ENCODE data around the gene ZRANB3. TPM values are rescaled to one million over a fixed set of nuclear protein-coding genes. Genes with fewer than 3 reads are reported as not detected.

Gene ZRANB3
- total and polyA plus RNA-seq, 10 of the 15 experiments (the other 5 are each of a cell fraction or from before 2014, with no cell fraction given), result 5.6 to 11.4 (median 9.9) TPM

GRCh38 chr2:135530313-135531230 is at the start of gene ZRANB3 (continued):
- TF ChIP-seq NKRF (conservative IDR thresholded peaks at IDR 0.05) (peak; percentile 96), GATAD2B (conservative IDR thresholded peaks at IDR 0.05; ENCODE audit: low read depth) (no peak), BCLAF1 (IDR thresholded peaks at IDR 0.05) (no peak), USF1 (IDR thresholded peaks at IDR 0.05; ENCODE audit: borderline replicate concordance, extremely low read length, insufficient read depth, low read depth, low read length) (peak; percentile 18), ZNF217 (IDR thresholded peaks at IDR 0.05) (no peak; the same call in 1 of the 2 replicates), LARP7 (IDR thresholded peaks at IDR 0.05) (no peak), PKNOX1 (IDR thresholded peaks at IDR 0.05) (no peak), HDAC6 (IDR thresholded peaks at IDR 0.05; ENCODE audit: unreplicated experiment) (peak; percentile 14), FOXM1 (IDR thresholded peaks at IDR 0.05; ENCODE audit: low read depth, low read length) (peak; percentile 24; the same call in 1 of the 2 replicates), NFIC (IDR thresholded peaks at IDR 0.05; ENCODE audit: low read depth, low read length) (peak; percentile 3; the same call in 1 of the 2 replicates), RCOR1 (conservative IDR thresholded peaks at IDR 0.05; ENCODE audit: low read depth, low read length) (no peak), PRDM15 (CRISPR knock-in tag; IDR thresholded peaks at IDR 0.05) (no peak), YBX1 (IDR thresholded peaks at IDR 0.05) (no peak), NFYA (IDR thresholded peaks at IDR 0.05; ENCODE audit: borderline replicate concordance, low read depth, low read length) (peak; percentile 30; the same call in 1 of the 2 replicates), E2F4 (IDR thresholded peaks at IDR 0.05; ENCODE audit: low read depth, low read length) (peak; percentile 89)

Measured in GM12878 (cell line).